D721Med (cell line): ENCODE measurements around the gene RAB27B.

Experiments used
- DNase-seq: peaks from one replicate; pipeline ENCODE4 v3.0.0; 2011; ENCODE audit warnings: low spot score; ENCODE audit not compliant: insufficient read length
- FAIRE-seq: peaks from 2 replicates; lab custom pipeline; 2011; peaks lifted over from hg19 to GRCh38; lab: Jason Lieb, UNC
- CTCF ChIP-seq: IDR thresholded peaks from 2 replicates; pipeline ENCODE4 v1.5.1; 2012; ENCODE audit warnings: mild to moderate bottlenecking, control low read depth; ENCODE audit not compliant: insufficient read depth; ENCODE audit errors: missing control alignments

Gene RAB27B

GRCh38 chr18:54860941-54861340 is 32.7 kb downstream of the RAB27B start:
- no peak for FAIRE-seq
- no peak for DNase-seq
- TF ChIP-seq CTCF = no peak

- FAIRE-seq (no peak), DNase-seq (no peak)
- TF ChIP-seq CTCF = no peak
These were observed 38.9 kb downstream of the RAB27B start for GRCh38 chr18:54867131-54867530.

- FAIRE-seq (peak; percentile 69), DNase-seq (no peak)
These were observed 43.0 kb downstream of the RAB27B start for GRCh38 chr18:54871231-54871630.

GRCh38 chr18:54872681-54873080 is 44.4 kb downstream of the RAB27B start:
- FAIRE-seq = peak; percentile 68
- no peak for TF ChIP-seq CTCF
- no peak for DNase-seq

More at GRCh38 chr18:54871231-54871630, 43.0 kb downstream of the RAB27B start:
- no peak for TF ChIP-seq CTCF

GRCh38 chr18:54873884-54874255 is 45.6 kb downstream of the RAB27B start:
- DNase-seq (no peak), FAIRE-seq (no peak)

GRCh38 chr18:54875063-54875462 is 46.8 kb downstream of the RAB27B start:
- FAIRE-seq (no peak), DNase-seq (no peak)
- no peak for TF ChIP-seq CTCF

More at GRCh38 chr18:54873884-54874255, 45.6 kb downstream of the RAB27B start:
- TF ChIP-seq CTCF = no peak

GRCh38 chr18:54877076-54877475 is 48.8 kb downstream of the RAB27B start:
- TF ChIP-seq CTCF = no peak
- no peak for FAIRE-seq
- DNase-seq = no peak
